Loucy (cell line): ENCODE results near the gene CCNG2.

Source experiments
- H2AFZ ChIP-seq: fragments of 200-600 bp; sonication (generic); 2 replicates; pipeline ENCODE4 v1.6.0; 2016; ENCODE audit warnings: antibody characterized with exemption, mild to moderate bottlenecking, low read length, moderate library complexity
- H3F3A ChIP-seq: fragments of 200-600 bp; 2 replicates; pipeline ENCODE4 v1.6.0; 2016; ENCODE audit warnings: antibody characterized with exemption, low read depth, mild to moderate bottlenecking
- H3K27me3 ChIP-seq: fragments of 200-600 bp; sonication (generic); 2 replicates; pipeline ENCODE4 v1.6.1; 2014; ENCODE audit warnings: low read length, mild to moderate bottlenecking; ENCODE audit not compliant: insufficient read depth, poor library complexity, severe bottlenecking
- H3K36me3 ChIP-seq: fragments of 200-600 bp; sonication (generic); 2 replicates; pipeline ENCODE4 v1.6.1; 2016; ENCODE audit warnings: low read length; ENCODE audit not compliant: insufficient read depth
- H3K4me1 ChIP-seq: fragments of 200-600 bp; sonication (generic); 2 replicates; pipeline ENCODE4 v1.5.1; 2014; ENCODE audit warnings: low read length, mild to moderate bottlenecking; ENCODE audit not compliant: insufficient read depth, poor library complexity, severe bottlenecking
- H3K4me2 ChIP-seq: fragments of 200-600 bp; sonication (generic); 2 replicates; pipeline ENCODE4 v1.6.0; 2014; ENCODE audit warnings: antibody characterized with exemption, low read length, low read depth, mild to moderate bottlenecking; ENCODE audit not compliant: poor library complexity, severe bottlenecking
- H3K4me3 ChIP-seq: fragments of 200-600 bp; sonication (generic); 2 replicates; pipeline ENCODE4 v1.5.1; 2014; ENCODE audit warnings: low read length, mild to moderate bottlenecking, mixed read lengths; ENCODE audit not compliant: poor library complexity, severe bottlenecking
- H3K79me2 ChIP-seq: fragments of 200-600 bp; sonication (generic); 2 replicates; pipeline ENCODE4 v1.6.1; 2014; ENCODE audit warnings: low read length; ENCODE audit not compliant: insufficient read depth
- H3K9ac ChIP-seq: fragments of 200-600 bp; sonication (generic); 2 replicates; pipeline ENCODE4 v1.6.0; 2014; ENCODE audit warnings: mild to moderate bottlenecking, low read depth, low read length, moderate library complexity; ENCODE audit not compliant: poor library complexity, severe bottlenecking
- H3K9me2 ChIP-seq: fragments of 200-600 bp; sonication (generic); replicated peaks from 2 replicates; pipeline ENCODE4 v1.6.1; 2016; ENCODE audit warnings: low read depth, low read length, mixed read lengths
- H3K9me3 ChIP-seq: fragments of 200-600 bp; sonication (generic); 2 replicates; pipeline ENCODE4 v1.6.1; 2014; ENCODE audit warnings: mild to moderate bottlenecking, antibody characterized with exemption, low read length, low read depth; ENCODE audit not compliant: insufficient read depth
- H4K20me1 ChIP-seq: fragments of 200-600 bp; sonication (generic); 2 replicates; pipeline ENCODE4 v1.6.0; 2014; ENCODE audit warnings: antibody characterized with exemption, low read length, mild to moderate bottlenecking; ENCODE audit not compliant: insufficient read depth, poor library complexity, severe bottlenecking
- CTCF ChIP-seq: fragments of 200-600 bp; sonication (generic); conservative IDR thresholded peaks from 2 replicates; pipeline ENCODE4 v1.5.1; 2014; ENCODE audit warnings: mild to moderate bottlenecking, antibody characterized with exemption, low read length
- EZH2phosphoT487 ChIP-seq: fragments of 200-600 bp; IDR thresholded peaks from 2 replicates; pipeline ENCODE4 v1.6.1; 2018; ENCODE audit warnings: antibody characterized with exemption, mild to moderate bottlenecking, moderate library complexity, borderline replicate concordance

The CCNG2 gene

DNA sequence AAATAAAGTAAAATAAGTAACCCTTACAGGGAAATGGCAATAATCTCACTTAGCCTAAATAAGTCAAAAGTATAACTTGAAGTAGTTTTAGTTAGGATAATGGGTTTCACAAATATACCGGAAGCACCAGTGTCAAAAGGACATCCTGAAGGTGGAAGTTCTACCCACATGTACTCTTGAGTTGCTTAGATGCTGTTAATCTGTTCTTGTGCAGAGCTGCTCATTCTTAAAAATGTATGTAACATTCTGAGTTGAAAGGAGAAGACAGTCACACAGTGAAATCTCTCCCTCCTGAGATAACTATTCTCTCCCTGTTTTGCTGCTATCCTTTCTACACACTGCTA is 11.2 kb upstream of the CCNG2 start:
- peaks cover 11% of the 10 kb centered on the region for H3F3A ChIP-seq
- H3K4me2 ChIP-seq: peak overlapping the region; percentile 69
- H3K79me2 ChIP-seq: no peaks in the 10 kb centered on the region
- H3K9ac ChIP-seq: peak overlapping the region; percentile 50
- H4K20me1 ChIP-seq: no peaks in the 10 kb centered on the region
- TF ChIP-seq EZH2phosphoT487: no peak
- no peak for TF ChIP-seq CTCF
- no peaks in the 10 kb centered on the region for H3K9me3 ChIP-seq
- peaks cover 28% of the 10 kb centered on the region for H3K4me1 ChIP-seq
- no peaks in the 10 kb centered on the region for H3K27me3 ChIP-seq
- no peaks in the 10 kb centered on the region for H3K9me2 ChIP-seq
- H3K36me3 ChIP-seq: no peaks in the 10 kb centered on the region
- peak overlapping the region; percentile 44 for H2AFZ ChIP-seq
- H3K4me3 ChIP-seq: peak overlapping the region; percentile 39

GRCh38 chr4:77146186-77147078 is 10.6 kb upstream of the CCNG2 start:
- Histone ChIP-seq H3K27me3 (no peaks in the 10 kb centered on the region), H3K4me3 (peak overlapping the region; percentile 39), H3K4me2 (peak overlapping the region; percentile 69), H3K79me2 (no peaks in the 10 kb centered on the region), H3K36me3 (no peaks in the 10 kb centered on the region), H2AFZ (peak overlapping the region; percentile 44), H3K9ac (peak overlapping the region; percentile 50), H3K4me1 (peaks cover 28% of the 10 kb centered on the region), H3K9me2 (no peaks in the 10 kb centered on the region), H4K20me1 (no peaks in the 10 kb centered on the region), H3F3A (peaks cover 11% of the 10 kb centered on the region), H3K9me3 (no peaks in the 10 kb centered on the region)
- TF ChIP-seq CTCF (no peak), EZH2phosphoT487 (no peak)

DNA sequence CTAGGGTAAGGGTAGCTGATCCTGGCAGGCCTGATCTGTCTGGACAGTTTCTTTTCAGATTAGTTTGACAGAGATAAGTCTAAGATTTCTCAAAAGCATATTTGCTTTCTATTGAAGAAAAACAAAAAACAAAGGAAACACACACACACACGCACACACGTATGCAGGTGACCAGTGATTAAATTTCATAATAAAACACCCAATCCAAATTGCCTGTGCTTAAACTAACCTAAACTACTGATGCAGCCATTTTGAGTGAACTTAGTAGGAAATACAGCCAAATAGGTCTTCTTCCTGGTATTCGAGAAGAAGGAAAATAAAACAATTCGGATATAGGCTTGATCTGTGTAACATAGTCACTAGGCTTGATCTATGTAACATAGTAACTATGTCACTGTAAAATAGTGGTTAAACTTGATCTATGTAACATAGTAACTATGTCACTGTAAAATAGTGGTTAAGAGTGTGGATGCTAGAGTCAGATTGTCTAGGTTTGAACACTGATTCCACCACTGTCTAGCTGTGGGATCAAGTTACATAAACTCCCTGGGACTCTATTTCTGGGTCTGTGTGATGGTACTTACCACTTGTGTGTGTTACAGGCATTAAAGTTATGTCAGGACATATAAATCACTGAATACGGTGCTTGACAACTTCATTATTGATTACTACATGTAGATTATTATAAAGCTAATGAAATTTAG is 9.8 kb upstream of the CCNG2 start:
- H2AFZ ChIP-seq: peak overlapping the region; percentile 44
- no peaks in the 10 kb centered on the region for H3K79me2 ChIP-seq
- H3K4me1 ChIP-seq: peaks cover 32% of the 10 kb centered on the region
- no peak for TF ChIP-seq CTCF
- TF ChIP-seq EZH2phosphoT487: no peak
- no peaks in the 10 kb centered on the region for H3K9me3 ChIP-seq
- H3F3A ChIP-seq: peaks cover 11% of the 10 kb centered on the region
- H4K20me1 ChIP-seq: no peaks in the 10 kb centered on the region
- H3K36me3 ChIP-seq: no peaks in the 10 kb centered on the region
- H3K9me2 ChIP-seq: no peaks in the 10 kb centered on the region
- H3K27me3 ChIP-seq: no peaks in the 10 kb centered on the region
- peak overlapping the region; percentile 50 for H3K9ac ChIP-seq
- peak overlapping the region; percentile 69 for H3K4me2 ChIP-seq
- no peak overlapping the region for H3K4me3 ChIP-seq
